ES-I3 (cell line): ENCODE measurements around the gene CLASP1.

Experiments
- H3K36me3 ChIP-seq: 2 replicates; pipeline ENCODE4 v1.6.1; 2013; ENCODE audit warnings: mild to moderate bottlenecking, low read length, control low read depth, moderate library complexity; ENCODE audit not compliant: insufficient read depth
- H3K4me1 ChIP-seq: 2 replicates; pipeline ENCODE4 v1.6.1; 2013; ENCODE audit warnings: mild to moderate bottlenecking, control low read depth, low read length; ENCODE audit not compliant: insufficient read depth
- H3K9ac ChIP-seq: 2 replicates; pipeline ENCODE4 v1.6.1; 2013; ENCODE audit warnings: low read depth, mild to moderate bottlenecking, low read length, moderate library complexity
- H3K9me3 ChIP-seq: 2 replicates; pipeline ENCODE4 v1.6.1; 2013; ENCODE audit warnings: mild to moderate bottlenecking, low read length, moderate library complexity; ENCODE audit not compliant: control insufficient read depth, insufficient read depth

Gene CLASP1

DNA sequence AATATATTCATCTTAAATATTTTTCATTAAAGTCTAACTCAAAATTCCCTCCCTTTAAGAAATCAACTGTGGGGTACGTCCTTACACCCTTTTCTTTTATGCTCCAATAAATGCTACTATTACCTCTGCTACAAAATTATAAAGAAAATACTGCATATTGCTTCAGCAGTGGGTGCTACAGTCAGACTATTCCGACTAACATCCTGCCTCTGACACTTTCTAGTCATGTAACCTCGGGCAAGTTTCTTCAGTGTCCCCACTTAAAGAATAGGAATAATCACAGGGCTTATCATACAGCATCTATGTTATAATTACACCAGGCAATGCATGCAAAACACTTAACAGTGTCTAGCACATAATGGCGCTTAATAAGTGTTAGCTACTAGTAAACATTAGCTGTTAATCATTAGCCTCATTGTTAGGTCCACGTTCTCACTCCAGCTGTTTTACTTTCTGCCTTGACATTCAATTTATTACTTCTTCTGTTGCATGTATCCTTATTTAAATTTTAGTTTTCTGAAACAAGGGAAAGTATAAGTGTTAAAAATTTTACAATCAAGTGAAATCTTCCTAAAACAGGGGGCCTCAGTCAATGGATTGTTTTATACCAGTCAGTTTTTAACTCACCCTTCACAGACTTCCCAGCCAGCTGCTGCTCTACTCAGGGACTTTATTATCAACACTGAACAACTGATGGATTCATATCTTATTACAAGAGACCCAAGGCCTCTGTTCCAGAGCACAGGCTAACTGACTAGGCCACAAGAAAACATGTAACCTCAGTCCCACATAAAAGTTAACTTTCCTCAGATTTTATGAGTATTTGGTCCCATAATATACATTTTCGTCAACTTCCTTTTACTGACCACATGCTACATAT lies 54.0 kb downstream of the CLASP1 start:
- Histone ChIP-seq H3K4me1 (peaks cover 5% of the 10 kb centered on the region), H3K9me3 (no peaks in the 10 kb centered on the region), H3K36me3 (no peaks in the 10 kb centered on the region), H3K9ac (no peak overlapping the region)

DNA sequence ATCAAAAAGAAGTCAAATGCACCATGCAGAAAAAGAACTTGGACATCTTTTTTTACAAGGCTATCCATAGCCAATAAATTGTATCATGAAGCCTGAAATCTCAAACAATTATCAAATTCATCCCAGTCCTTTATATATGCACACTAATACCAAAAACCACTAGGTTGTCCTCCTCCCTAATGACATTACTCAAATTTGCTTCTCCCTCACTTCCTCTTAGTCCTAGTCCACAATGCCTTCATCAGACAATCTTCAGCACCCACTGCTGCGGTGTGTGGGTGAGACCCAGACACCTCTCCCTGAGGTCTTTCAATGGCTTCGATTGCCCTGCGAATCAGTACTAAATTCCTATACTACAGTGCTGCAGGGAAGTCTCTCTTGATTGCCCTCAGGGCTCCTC lies 58.1 kb downstream of the CLASP1 start:
- Histone ChIP-seq H3K4me1 (peaks cover 8% of the 10 kb centered on the region; the same call in 1 of the 2 replicates), H3K9ac (no peak overlapping the region), H3K36me3 (no peaks in the 10 kb centered on the region), H3K9me3 (no peaks in the 10 kb centered on the region)

DNA sequence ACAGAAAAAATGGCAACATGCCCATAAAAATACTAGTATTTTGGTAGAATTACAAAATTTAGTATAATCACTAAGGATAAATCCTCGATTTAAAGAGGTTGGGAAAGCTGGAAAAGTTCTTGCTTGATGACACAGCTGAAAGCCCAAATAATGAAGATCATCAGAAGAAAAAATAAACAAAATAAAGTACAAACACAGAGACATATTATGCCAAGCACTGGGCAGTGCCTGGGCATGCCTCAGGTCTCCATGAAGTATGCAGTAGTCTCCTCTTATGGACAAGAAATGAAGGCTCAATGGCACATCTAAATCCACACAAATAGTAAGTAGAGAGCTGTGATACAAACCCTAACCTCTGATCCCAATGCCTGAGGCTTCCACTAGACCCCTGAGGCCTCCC lies 60.9 kb downstream of the CLASP1 start:
- no peaks in the 10 kb centered on the region for H3K9me3 ChIP-seq
- no peaks in the 10 kb centered on the region for H3K36me3 ChIP-seq
- H3K4me1 ChIP-seq = peaks cover 8% of the 10 kb centered on the region; the same call in 1 of the 2 replicates
- H3K9ac ChIP-seq = no peak overlapping the region

GRCh38 chr2:121587131-121587530 lies 62.1 kb downstream of the CLASP1 start:
- H3K9me3 ChIP-seq = no peaks in the 10 kb centered on the region
- no peaks in the 10 kb centered on the region for H3K36me3 ChIP-seq
- H3K4me1 ChIP-seq = peaks cover 8% of the 10 kb centered on the region; the same call in 1 of the 2 replicates
- no peak overlapping the region for H3K9ac ChIP-seq

DNA sequence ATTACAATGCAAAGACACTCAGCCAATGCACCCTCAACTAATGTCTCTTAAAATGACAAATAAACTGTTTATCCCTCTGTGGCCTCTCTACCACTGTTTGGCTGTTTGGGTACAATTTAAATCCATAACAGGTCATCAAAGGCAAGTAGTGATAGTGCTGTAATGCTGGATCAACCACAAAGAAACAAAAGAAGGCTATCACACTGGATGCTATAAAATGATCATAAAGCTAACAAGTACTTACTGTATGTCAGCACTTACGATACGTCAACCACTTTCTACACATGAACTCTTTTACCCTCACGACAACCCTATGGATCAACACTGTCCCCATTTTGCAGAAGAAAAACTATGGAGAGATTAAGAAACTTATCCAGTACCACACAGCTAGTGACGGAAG lies 64.5 kb downstream of the CLASP1 start:
- Histone ChIP-seq H3K9ac (no peak overlapping the region), H3K36me3 (no peaks in the 10 kb centered on the region), H3K9me3 (no peaks in the 10 kb centered on the region), H3K4me1 (peaks cover 8% of the 10 kb centered on the region; the same call in 1 of the 2 replicates)

DNA sequence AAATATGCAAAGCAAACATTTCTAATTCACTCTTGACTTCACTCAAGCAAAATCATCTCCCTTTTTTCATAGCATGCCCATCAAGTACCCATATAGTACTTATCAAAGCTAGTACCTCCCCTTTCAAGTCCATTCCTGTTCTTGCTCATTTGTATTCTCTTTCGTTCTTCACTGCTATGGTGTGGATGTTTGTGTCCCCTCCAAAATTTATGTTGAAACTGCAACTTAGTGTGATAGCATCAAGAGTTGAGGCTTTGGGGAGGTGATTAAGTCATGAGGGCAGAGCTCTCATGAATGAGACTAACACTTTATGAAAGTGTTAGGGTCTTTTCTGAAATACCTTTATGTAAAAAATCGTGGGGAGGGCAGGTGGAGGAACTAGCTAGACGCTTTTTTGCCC lies 65.7 kb downstream of the CLASP1 start:
- no peaks in the 10 kb centered on the region for H3K36me3 ChIP-seq

DNA sequence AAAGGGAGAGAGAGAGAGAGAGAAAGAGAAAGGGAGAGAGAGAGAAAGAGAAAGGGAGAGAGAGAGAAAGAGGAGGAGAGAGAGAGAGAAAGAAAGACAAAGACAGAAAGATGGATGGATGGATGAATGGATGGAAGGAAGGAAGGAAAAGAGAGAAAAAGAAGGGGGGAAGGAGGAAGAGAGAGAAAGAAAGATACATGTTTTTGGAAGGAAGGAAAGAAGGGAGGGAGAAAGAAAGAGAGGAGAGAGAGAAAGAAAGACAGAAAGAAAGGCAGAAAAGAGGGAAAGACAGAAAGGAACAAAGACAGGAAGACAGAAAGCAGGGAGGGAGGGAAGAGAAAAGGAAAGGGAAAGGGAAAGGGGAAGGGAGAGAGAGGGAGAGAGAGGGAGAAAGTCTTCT lies 67.0 kb downstream of the CLASP1 start:
- Histone ChIP-seq H3K9ac (no peak overlapping the region), H3K9me3 (no peaks in the 10 kb centered on the region), H3K36me3 (no peaks in the 10 kb centered on the region), H3K4me1 (peaks cover 18% of the 10 kb centered on the region)

More for the DNA sequence above, 65.7 kb downstream of the CLASP1 start:
- no peaks in the 10 kb centered on the region for H3K9me3 ChIP-seq
- no peak overlapping the region for H3K9ac ChIP-seq
- H3K4me1 ChIP-seq = peaks cover 18% of the 10 kb centered on the region

DNA sequence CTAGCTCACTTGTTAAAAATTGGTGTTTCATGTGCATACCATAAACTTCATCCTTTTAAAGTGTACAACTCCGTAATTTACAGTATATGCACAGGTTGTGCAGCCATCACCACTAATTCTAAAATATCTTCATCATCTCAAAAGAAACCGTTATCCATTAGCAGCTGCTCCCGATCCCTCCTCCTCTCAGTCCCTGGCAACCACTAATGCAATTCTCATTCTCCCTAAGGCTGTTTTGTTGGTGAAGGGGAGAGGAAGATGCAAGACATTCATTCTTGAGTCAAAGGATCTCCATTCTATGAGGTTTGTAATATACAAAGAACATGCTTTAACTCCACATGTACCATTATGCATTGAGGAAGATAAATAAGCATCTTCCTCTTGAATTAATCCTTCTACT lies 70.0 kb downstream of the CLASP1 start:
- H3K4me1 ChIP-seq = peaks cover 23% of the 10 kb centered on the region
- H3K9me3 ChIP-seq = no peaks in the 10 kb centered on the region
- no peaks in the 10 kb centered on the region for H3K36me3 ChIP-seq
- no peak overlapping the region for H3K9ac ChIP-seq

- H3K36me3 ChIP-seq = no peaks in the 10 kb centered on the region
- H3K4me1 ChIP-seq = peaks cover 23% of the 10 kb centered on the region
- no peaks in the 10 kb centered on the region for H3K9me3 ChIP-seq
- no peak overlapping the region for H3K9ac ChIP-seq
These were observed 71.9 kb downstream of the CLASP1 start for GRCh38 chr2:121577381-121577780.

DNA sequence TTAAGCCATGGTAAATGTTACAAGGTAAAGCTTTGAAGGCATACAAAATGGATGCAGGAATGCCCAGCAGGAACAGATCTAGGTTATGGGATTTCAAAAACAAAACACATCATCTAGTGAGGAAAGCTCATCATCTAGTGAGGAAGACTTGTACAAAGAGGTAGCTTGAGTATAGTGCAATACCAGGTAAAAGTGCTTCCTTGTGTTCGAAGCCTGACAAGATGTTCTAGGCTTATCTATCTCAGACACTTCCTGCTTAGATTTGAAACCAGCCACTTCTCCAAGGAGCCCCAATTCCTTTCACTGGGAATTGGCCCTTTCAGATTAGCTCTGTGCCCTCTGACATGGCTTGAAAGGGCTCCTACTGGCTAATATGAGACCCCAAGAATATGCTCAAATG lies 73.0 kb downstream of the CLASP1 start:
- H3K9me3 ChIP-seq = no peaks in the 10 kb centered on the region
- H3K36me3 ChIP-seq = no peaks in the 10 kb centered on the region
- H3K9ac ChIP-seq = no peak overlapping the region
- H3K4me1 ChIP-seq = peaks cover 23% of the 10 kb centered on the region

DNA sequence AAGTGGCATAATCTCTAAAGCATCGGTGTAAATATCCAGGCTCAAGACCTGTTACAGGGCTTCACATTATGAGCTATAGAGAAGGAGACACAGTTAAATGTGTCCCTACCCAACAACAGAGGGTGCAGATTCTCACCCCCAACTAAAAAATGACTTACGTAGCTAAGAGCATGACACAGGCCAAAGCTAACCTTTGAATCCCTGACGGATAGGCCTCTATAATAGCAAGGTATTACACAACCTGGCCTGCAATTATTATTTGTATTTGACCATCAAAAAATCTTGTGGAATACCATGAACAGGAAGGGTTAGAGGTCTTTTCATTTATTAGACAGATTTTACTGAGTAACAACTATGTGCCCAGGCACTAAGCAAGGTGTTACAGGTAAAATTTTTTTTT lies 73.5 kb downstream of the CLASP1 start:
- H3K9me3 ChIP-seq = no peaks in the 10 kb centered on the region
- H3K9ac ChIP-seq = no peak overlapping the region
- H3K36me3 ChIP-seq = no peaks in the 10 kb centered on the region
- H3K4me1 ChIP-seq = peaks cover 23% of the 10 kb centered on the region

DNA sequence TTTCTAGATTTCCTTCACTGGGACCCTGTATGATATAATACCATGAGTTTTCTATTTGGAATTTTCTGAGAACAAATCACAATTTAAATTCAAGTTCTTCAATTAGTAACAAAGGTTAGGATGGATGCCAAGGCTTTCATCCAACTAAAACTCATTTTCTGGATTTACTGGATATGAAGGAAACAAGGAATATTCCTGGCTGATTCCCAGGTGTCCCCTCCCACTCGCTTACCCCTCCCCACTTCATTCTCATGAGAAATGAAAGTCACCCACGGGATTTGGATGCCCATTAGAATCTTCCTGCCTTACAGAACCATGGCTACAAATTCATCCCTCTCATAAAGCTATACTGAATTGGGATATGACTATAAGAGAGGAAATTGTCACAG lies 78.6 kb downstream of the CLASP1 start:
- Histone ChIP-seq H3K9ac (no peak overlapping the region), H3K9me3 (no peaks in the 10 kb centered on the region), H3K4me1 (no peaks in the 10 kb centered on the region), H3K36me3 (no peaks in the 10 kb centered on the region)

DNA sequence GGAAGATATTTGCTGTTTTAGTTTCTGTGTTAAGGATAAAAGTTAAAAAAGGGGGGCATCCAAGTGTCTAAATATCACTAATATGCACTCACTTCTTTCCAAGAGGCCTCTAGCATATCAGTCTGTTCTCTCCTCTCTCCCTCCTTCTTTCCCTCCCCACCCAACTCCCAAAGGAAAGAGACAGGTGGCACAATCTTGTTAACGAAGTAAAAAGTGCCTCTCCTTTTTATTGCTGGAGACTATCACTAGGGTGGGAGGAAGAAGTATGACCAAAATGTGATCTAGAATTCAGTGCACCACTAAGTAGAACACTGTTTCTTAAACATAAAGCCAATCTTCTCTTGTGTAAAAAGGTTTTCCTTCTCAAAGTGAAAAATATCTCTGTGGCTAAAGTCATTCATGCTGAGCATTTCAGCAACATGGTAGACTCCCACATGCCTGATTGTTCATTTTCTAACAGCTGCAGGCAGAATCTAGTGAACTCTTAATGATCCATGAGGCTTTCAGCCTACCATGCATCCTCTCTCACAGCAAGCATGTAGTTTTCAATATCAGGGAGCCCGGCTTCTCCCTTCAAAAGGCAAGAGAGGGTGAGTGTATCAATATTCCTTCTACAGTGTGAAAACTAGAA lies 79.1 kb downstream of the CLASP1 start:
- Histone ChIP-seq H3K9me3 (no peaks in the 10 kb centered on the region), H3K9ac (no peak overlapping the region), H3K4me1 (no peaks in the 10 kb centered on the region), H3K36me3 (no peaks in the 10 kb centered on the region)

GRCh38 chr2:121567957-121568409 lies 81.3 kb downstream of the CLASP1 start:
- Histone ChIP-seq H3K9ac (no peak overlapping the region), H3K36me3 (peaks cover 3% of the 10 kb centered on the region; the same call in 1 of the 2 replicates), H3K9me3 (peaks cover 5% of the 10 kb centered on the region; the same call in 1 of the 2 replicates), H3K4me1 (no peaks in the 10 kb centered on the region)

GRCh38 chr2:121567452-121567851 lies 81.8 kb downstream of the CLASP1 start:
- Histone ChIP-seq H3K9me3 (peaks cover 5% of the 10 kb centered on the region; the same call in 1 of the 2 replicates), H3K4me1 (no peaks in the 10 kb centered on the region), H3K9ac (no peak overlapping the region), H3K36me3 (peaks cover 3% of the 10 kb centered on the region; the same call in 1 of the 2 replicates)
